ENCODE measurements around the gene TRAF3IP1.

The TRAF3IP1 gene

GRCh38 chr2:238281826-238282480 lies 38.4 kb upstream of the TRAF3IP1 start:
- H3K9me2 ChIP-seq (replicated peaks; ENCODE audit: control insufficient read depth, low read length), result no peaks in the 10 kb centered on the region
- peaks cover 83% of the 10 kb centered on the region for H3K79me2 ChIP-seq (ENCODE audit: control insufficient read depth, low read length)
- H3K9me3 ChIP-seq (ENCODE audit: control insufficient read depth, insufficient read depth, low read length), result no peaks in the 10 kb centered on the region
- no peak overlapping the region for H3K27ac ChIP-seq (ENCODE audit: low read depth, low read length)
- TF ChIP-seq EZH2phosphoT487 (IDR thresholded peaks at IDR 0.05; ENCODE audit: borderline replicate concordance, low read length) (no peak), CTCF (IDR thresholded peaks at IDR 0.05; ENCODE audit: low read depth, low read length, poor library complexity, severe bottlenecking) (no peak)
- no peak overlapping the region for H3K4me2 ChIP-seq (ENCODE audit: low read length)
- H3K4me3 ChIP-seq (ENCODE audit: low read length), result no peak overlapping the region
- H4K20me1 ChIP-seq (ENCODE audit: control insufficient read depth, insufficient read depth, low read depth, low read length), result peaks cover 8% of the 10 kb centered on the region
- peaks cover 5% of the 10 kb centered on the region for H3K36me3 ChIP-seq (ENCODE audit: control insufficient read depth, low read length)
- H3K27me3 ChIP-seq (ENCODE audit: control insufficient read depth, low read length), result no peaks in the 10 kb centered on the region
- H3K4me1 ChIP-seq (ENCODE audit: control insufficient read depth, low read length), result peaks cover 26% of the 10 kb centered on the region
- H3F3A ChIP-seq (ENCODE audit: control insufficient read depth, insufficient read depth), result no peaks in the 10 kb centered on the region

DNA sequence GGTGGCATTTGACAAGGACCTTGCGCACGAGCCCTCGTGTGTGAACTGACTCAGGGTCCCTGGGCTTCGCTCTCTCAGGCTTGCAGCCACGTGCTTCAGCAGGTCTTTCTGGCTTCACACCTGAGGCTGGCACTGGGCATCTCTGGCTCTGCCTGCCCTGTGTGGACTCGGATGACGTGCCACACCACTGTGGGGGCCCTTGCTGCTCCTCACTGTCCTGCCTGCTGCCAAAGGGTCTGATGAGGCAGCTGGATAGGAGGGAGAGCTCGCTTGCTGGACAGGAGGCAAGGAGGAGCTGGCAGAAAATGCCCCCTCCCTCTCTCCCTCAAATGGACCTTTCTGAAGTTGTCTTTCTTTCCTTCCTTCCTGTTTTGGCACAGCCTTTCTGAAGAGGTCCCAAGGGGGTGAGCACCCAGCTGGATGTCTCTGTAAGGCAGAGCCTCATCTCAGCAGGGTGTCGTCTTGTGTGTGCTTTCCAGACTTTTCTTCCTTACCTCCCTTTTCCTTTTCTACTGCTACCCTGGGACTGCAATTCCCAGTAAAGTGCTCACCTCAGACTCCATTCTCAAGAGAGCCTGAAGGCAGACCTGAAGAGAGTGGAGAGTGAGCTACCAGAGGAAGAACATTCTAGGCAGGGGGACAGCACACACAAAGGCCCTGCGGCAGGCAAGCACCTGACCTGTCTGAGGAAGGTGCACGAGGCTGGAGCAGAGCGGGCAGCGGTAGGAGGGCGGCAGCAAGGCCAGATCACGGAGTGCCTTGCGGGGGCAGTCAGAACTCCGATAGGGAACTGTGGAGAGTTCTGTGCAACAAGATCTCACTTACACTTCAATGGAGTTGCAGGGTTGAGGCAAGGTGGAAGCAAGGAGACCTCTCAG lies 37.2 kb upstream of the TRAF3IP1 start:
- peak overlapping the region; percentile 18; the same call in 1 of the 2 replicates for H3K4me2 ChIP-seq (ENCODE audit: low read length)
- peaks cover 95% of the 10 kb centered on the region for H3K79me2 ChIP-seq (ENCODE audit: control insufficient read depth, low read length)
- no peaks in the 10 kb centered on the region for H3K9me2 ChIP-seq (replicated peaks; ENCODE audit: control insufficient read depth, low read length)
- H4K20me1 ChIP-seq (ENCODE audit: control insufficient read depth, insufficient read depth, low read depth, low read length), result peaks cover 14% of the 10 kb centered on the region
- no peak for TF ChIP-seq CTCF (IDR thresholded peaks at IDR 0.05; ENCODE audit: low read depth, low read length, poor library complexity, severe bottlenecking)
- no peak for TF ChIP-seq EZH2phosphoT487 (IDR thresholded peaks at IDR 0.05; ENCODE audit: borderline replicate concordance, low read length)
- 0 out of 2 replicates have a peak, but pooled peaks cover 4% of the 10 kb centered on the region for H3K36me3 ChIP-seq (ENCODE audit: control insufficient read depth, low read length)
- H3K27ac ChIP-seq (ENCODE audit: low read depth, low read length), result no peak overlapping the region
- no peaks in the 10 kb centered on the region for H3K27me3 ChIP-seq (ENCODE audit: control insufficient read depth, low read length)
- H3K4me3 ChIP-seq (ENCODE audit: low read length), result no peak overlapping the region
- H3F3A ChIP-seq (ENCODE audit: control insufficient read depth, insufficient read depth), result no peaks in the 10 kb centered on the region
- peaks cover 37% of the 10 kb centered on the region for H3K4me1 ChIP-seq (ENCODE audit: control insufficient read depth, low read length)
- H3K9me3 ChIP-seq (ENCODE audit: control insufficient read depth, insufficient read depth, low read length), result no peaks in the 10 kb centered on the region

DNA sequence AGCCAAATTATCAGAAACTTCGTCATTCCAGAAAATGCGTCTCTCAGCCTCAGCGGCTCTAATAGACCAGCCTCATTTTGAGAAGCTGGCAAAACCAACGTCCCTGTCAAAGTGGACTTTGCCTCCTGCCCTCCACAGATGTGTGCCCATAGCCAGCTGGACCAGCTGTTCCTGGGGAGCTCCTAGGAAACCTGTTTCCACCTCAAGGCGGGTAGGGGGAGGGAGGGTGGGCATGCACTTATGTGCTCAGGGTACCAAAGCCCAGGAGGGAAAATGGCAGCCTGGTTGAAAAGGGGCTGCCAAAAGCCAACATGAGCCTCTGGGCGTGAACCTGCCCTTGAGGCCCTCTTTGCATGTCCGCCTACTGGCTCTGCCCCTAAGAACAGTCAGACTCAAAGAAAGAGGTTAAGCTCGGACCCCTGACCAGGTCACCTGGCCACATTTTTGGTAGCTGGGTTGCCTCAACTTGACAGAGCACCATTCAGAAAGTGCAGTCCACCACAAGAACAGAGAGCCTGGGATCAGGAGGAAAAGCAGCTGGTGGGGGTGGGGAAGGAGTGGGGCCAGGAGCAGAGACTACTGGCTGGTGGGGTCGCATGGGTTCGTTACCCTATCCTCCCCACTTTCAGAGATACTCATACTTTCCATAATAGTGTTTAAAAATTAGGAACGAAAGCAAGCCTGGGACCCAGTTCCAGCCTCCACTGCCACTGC lies 35.4 kb upstream of the TRAF3IP1 start:
- no peak overlapping the region for H3K4me3 ChIP-seq (ENCODE audit: low read length)
- TF ChIP-seq EZH2phosphoT487 (IDR thresholded peaks at IDR 0.05; ENCODE audit: borderline replicate concordance, low read length), result no peak
- TF ChIP-seq CTCF (IDR thresholded peaks at IDR 0.05; ENCODE audit: low read depth, low read length, poor library complexity, severe bottlenecking), result no peak

More for the DNA sequence above, 35.4 kb upstream of the TRAF3IP1 start:
- no peaks in the 10 kb centered on the region for H3K9me2 ChIP-seq (replicated peaks; ENCODE audit: control insufficient read depth, low read length)
- H3K4me1 ChIP-seq (ENCODE audit: control insufficient read depth, low read length), result peaks cover 33% of the 10 kb centered on the region
- H3K27me3 ChIP-seq (ENCODE audit: control insufficient read depth, low read length), result no peaks in the 10 kb centered on the region
- H3F3A ChIP-seq (ENCODE audit: control insufficient read depth, insufficient read depth), result no peaks in the 10 kb centered on the region
- H3K9me3 ChIP-seq (ENCODE audit: control insufficient read depth, insufficient read depth, low read length), result no peaks in the 10 kb centered on the region
- H3K36me3 ChIP-seq (ENCODE audit: control insufficient read depth, low read length), result 0 out of 2 replicates have a peak, but pooled peaks cover 4% of the 10 kb centered on the region
- H3K79me2 ChIP-seq (ENCODE audit: control insufficient read depth, low read length), result peaks cover 80% of the 10 kb centered on the region
- no peak overlapping the region for H3K4me2 ChIP-seq (ENCODE audit: low read length)
- H4K20me1 ChIP-seq (ENCODE audit: control insufficient read depth, insufficient read depth, low read depth, low read length), result peaks cover 6% of the 10 kb centered on the region; the same call in 1 of the 2 replicates
- H3K27ac ChIP-seq (ENCODE audit: low read depth, low read length), result no peak overlapping the region
